GM12878 (cell line): ENCODE results near the gene CMSS1. TPM values are rescaled to one million over a fixed set of nuclear protein-coding genes. Genes with fewer than 3 reads are reported as not detected.
"Not testable (repeated sequence)": the region's sequence is repeated elsewhere in the genome, so short reads cannot be mapped to it uniquely, and the experiment has no call there.

Source experiments
- ATAC-seq: fragments of 200-7000 bp; cut with Tn5 transposase; 3 replicates; pipeline ENCODE4 v1.9.1; 2020; ENCODE audit warnings: mild to moderate bottlenecking, moderate library complexity
- BruUV-seq: library from RNA; stranded (reverse); fragments of 400-500 nt; replicated peaks from 2 replicates; lab custom pipeline; 2021; lab: Mats Ljungman, UMichigan
- CTCF ChIA-PET: fragments of 300-600 bp; sonication (Branson Sonifier 250); formaldehyde crosslinking; extraction: SDS; loops from one replicate; lab custom pipeline; 2021; ENCODE audit warnings: inconsistent platforms; lab: Yijun Ruan, JAX
- POLR2A ChIA-PET: fragments of 350-600 bp; formaldehyde crosslinking; extraction: SDS; loops from one replicate; lab custom pipeline; 2021; ENCODE audit warnings: inconsistent platforms; lab: Charles Lee
- RAD21 ChIA-PET: fragments of 300-600 bp; sonication (Branson Sonifier 250); formaldehyde crosslinking; loops from one replicate; lab custom pipeline; 2023; ENCODE audit warnings: antibody characterized with exemption; ENCODE audit not compliant: unreplicated experiment; lab: Charles Lee
- SMC1A ChIA-PET: fragments of 300-600 bp; sonication (Branson Sonifier 250); formaldehyde crosslinking; loops from one replicate; lab custom pipeline; 2023; ENCODE audit not compliant: unreplicated experiment, uncharacterized antibody; lab: Charles Lee
- DNase-seq: peaks from one replicate; pipeline ENCODE4 v3.0.0-alpha.2; 2011; ENCODE audit warnings: low read depth, low spot score
- FAIRE-seq: peaks from 3 replicates; lab custom pipeline; 2011; peaks lifted over from hg19 to GRCh38; lab: Jason Lieb, UNC
- H2AFZ ChIP-seq: 2 replicates; pipeline ENCODE4 v1.6.0; 2011; ENCODE audit warnings: low read depth, low read length, control low read depth; ENCODE audit not compliant: control insufficient read depth
- H3K27ac ChIP-seq: 2 replicates; pipeline ENCODE4 v1.5.1; 2011; ENCODE audit warnings: control low read depth; ENCODE audit not compliant: control insufficient read depth, insufficient read depth
- H3K27me3 ChIP-seq, 2 experiments: replicated peaks in 1 of 2; 2 replicates each; pipeline versions ENCODE4 v1.6.0 to v1.6.1; 2011; ENCODE audit warnings: low read length in 1 of 2; ENCODE audit not compliant: control insufficient read depth in 2 of 2, insufficient read depth in 2 of 2
- H3K36me3 ChIP-seq, 2 experiments: 2 replicates each; pipeline ENCODE4 v1.5.1; 2011; ENCODE audit warnings: low read length in 1 of 2; ENCODE audit not compliant: control insufficient read depth in 2 of 2, insufficient read depth in 2 of 2
- H3K4me1 ChIP-seq: 2 replicates; pipeline ENCODE4 v1.6.1; 2011; ENCODE audit warnings: mild to moderate bottlenecking, low read length, moderate library complexity, mixed read lengths; ENCODE audit not compliant: control insufficient read depth, insufficient read depth
- H3K4me2 ChIP-seq: 2 replicates; pipeline ENCODE4 v1.6.0; 2011; ENCODE audit warnings: control low read depth; ENCODE audit not compliant: control insufficient read depth, insufficient read depth
- H3K4me3 ChIP-seq: fragments of 200-600 bp; sonication (generic); 2 replicates; pipeline ENCODE4 v1.5.1; 2016
- H3K79me2 ChIP-seq: 2 replicates; pipeline ENCODE4 v1.6.0; 2011; ENCODE audit warnings: low read length; ENCODE audit not compliant: control insufficient read depth, insufficient read depth
- H3K9ac ChIP-seq: 2 replicates; pipeline ENCODE4 v1.8.0; 2011; ENCODE audit warnings: low read length, control low read depth, mixed read lengths; ENCODE audit not compliant: control insufficient read depth, insufficient read depth
- H3K9me3 ChIP-seq: replicated peaks from 3 replicates; pipeline ENCODE4 v1.5.1; 2011; ENCODE audit warnings: mild to moderate bottlenecking, low read length; ENCODE audit not compliant: control insufficient read depth, insufficient read depth
- H4K20me1 ChIP-seq: 2 replicates; pipeline ENCODE4 v1.6.0; 2011; ENCODE audit not compliant: control insufficient read depth, insufficient read depth
- ATF7 ChIP-seq: fragments of 450-650 bp; IDR thresholded peaks from 2 replicates; pipeline ENCODE4 v1.6.1; 2016; ENCODE audit warnings: low read depth, mild to moderate bottlenecking
- BMI1 ChIP-seq: fragments of 450-650 bp; IDR thresholded peaks from 2 replicates; pipeline ENCODE4 v1.6.1; 2016; ENCODE audit warnings: mild to moderate bottlenecking, moderate library complexity, borderline replicate concordance
- FOXK2 ChIP-seq: fragments of 450-650 bp; IDR thresholded peaks from 2 replicates; pipeline ENCODE4 v1.6.1; 2017; ENCODE audit warnings: mild to moderate bottlenecking, moderate library complexity
- GABPA ChIP-seq: IDR thresholded peaks from 2 replicates; pipeline ENCODE4 v1.6.1; 2014; ENCODE audit warnings: antibody characterized with exemption, low read depth, mild to moderate bottlenecking, inconsistent platforms
- HSF1 ChIP-seq: fragments of 150-350 bp; IDR thresholded peaks from 2 replicates; pipeline ENCODE4 v1.6.1; 2014; ENCODE audit warnings: mild to moderate bottlenecking, low read depth, low read length
- MTA2 ChIP-seq: fragments of 450-650 bp; IDR thresholded peaks from 2 replicates; pipeline ENCODE4 v1.6.1; 2016; ENCODE audit warnings: low read depth, mild to moderate bottlenecking, moderate library complexity
- NFYB ChIP-seq: IDR thresholded peaks from 2 replicates; pipeline ENCODE4 v1.6.1; 2011; ENCODE audit warnings: low read depth, mild to moderate bottlenecking, low read length, improper control_type of control experiment, moderate library complexity; ENCODE audit not compliant: insufficient read depth
- NRF1 ChIP-seq: conservative IDR thresholded peaks from 2 replicates; pipeline ENCODE4 v1.6.1; 2011; ENCODE audit warnings: mild to moderate bottlenecking, low read depth, low read length, improper control_type of control experiment
- RELA ChIP-seq: fragments of 450-650 bp; IDR thresholded peaks from 2 replicates; pipeline ENCODE4 v1.8.0; 2014; ENCODE audit warnings: borderline replicate concordance; ENCODE audit not compliant: partially characterized antibody
- RELB ChIP-seq: fragments of 450-650 bp; IDR thresholded peaks from 2 replicates; pipeline ENCODE4 v1.6.1; 2017; ENCODE audit warnings: low read depth, mild to moderate bottlenecking, moderate library complexity
- RFX5 ChIP-seq: IDR thresholded peaks from 2 replicates; pipeline ENCODE4 v1.6.1; 2011; ENCODE audit warnings: low read depth, low read length, improper control_type of control experiment
- STAT3 ChIP-seq: IDR thresholded peaks from 2 replicates; pipeline ENCODE4 v1.6.1; 2011; ENCODE audit warnings: low read depth, low read length, improper control_type of control experiment
- SUZ12 ChIP-seq: fragments of 200-600 bp; sonication (generic); IDR thresholded peaks from one replicate; pipeline ENCODE4 v1.6.1; 2018; ENCODE audit warnings: antibody characterized with exemption, mild to moderate bottlenecking; ENCODE audit not compliant: unreplicated experiment
- WRNIP1 ChIP-seq: IDR thresholded peaks from 2 replicates; pipeline ENCODE4 v1.6.1; 2011; ENCODE audit warnings: low read depth, low read length, improper control_type of control experiment, borderline replicate concordance
- WGBS: methylation state at CpG from one replicate; pipeline ENCODE4 v1.1.6; 2016; ENCODE audit warnings: low lambda C conversion rate; ENCODE audit not compliant: insufficient replicate concordance, insufficient coverage; ENCODE audit errors: missing lambda C conversion rate; 5-methylcytosine and 5-hydroxymethylcytosine counted together
- in situ Hi-C: fragments of 300-500 bp; cut with MboI; formaldehyde crosslinking; loops from 9 replicates; pipeline ENCODE4 v1.14.3; 2018; ENCODE audit warnings: mixed read lengths
- intact Hi-C: fragments of 100-400 bp; cut with micrococcal nuclease; formaldehyde crosslinking; loops from one replicate; pipeline ENCODE4 v1.14.2; 2022; ENCODE audit not compliant: unreplicated experiment
- polyA plus RNA-seq, 11 experiments: library from polyadenylated mRNA; depleted of rRNA in 4 of 11; unstranded in 6 of 11; stranded (reverse) in 5 of 11; fragments of >200 nt; fragmentation: Nextera tagmentation in 4 of 11; fragmentation: Illumina TruSeq in 1 of 11; extraction: Ambion mirVana in 4 of 11; extraction: Trizol in 1 of 11; gene quantifications; 1 replicate in 1 of 11; 2 replicates in 10 of 11; pipeline versions ENCODE4 v1.2.1 to v1.2.3, GENCODE V29; 2011 to 2016; ENCODE audit warnings: inconsistent platforms in 2 of 11, missing spikeins in 2 of 11, low read depth in 1 of 11
- total RNA-seq, 4 experiments: library from RNA; depleted of rRNA in 3 of 4; stranded (reverse); fragments of >200 nt in 3 of 4; fragmentation: Illumina TruSeq in 1 of 4; extraction: Trizol in 1 of 4; gene quantifications; 2 replicates each; pipeline versions ENCODE4 v1.2.1 to v1.2.3, GENCODE V29; 2013 to 2021

Gene CMSS1
- total and polyA plus RNA-seq, 10 of the 15 experiments (the other 5 are each of a cell fraction or from before 2014, with no cell fraction given) = 31.0 to 118 (median 70.1) TPM

- DNase-seq (no peak), FAIRE-seq (no peak), ATAC-seq (no peak)
- SMC1A ChIA-PET = interaction anchor here (0.7 to 2.0 kb wide), 3 partner anchors 229 to 416 kb away, joined by 3 to 11 read pairs (median 8); no protein-coding TSS in a partner anchor
- Histone ChIP-seq H3K79me2 (peaks cover 4% of the 10 kb centered on the region; the same call in 1 of the 2 replicates), H3K27ac (no peak overlapping the region), H3K4me2 (no peak overlapping the region), H3K36me3 (no peaks in the 10 kb centered on the region), H2AFZ (no peak overlapping the region), H3K4me3 (no peak overlapping the region), H3K27me3 (no peaks in the 10 kb centered on the region), H3K9ac (no peak overlapping the region), H4K20me1 (no peaks in the 10 kb centered on the region), H3K9me3 (no peaks in the 10 kb centered on the region), H3K4me1 (peaks cover 1% of the 10 kb centered on the region; the same call in 1 of the 2 replicates)
- intact Hi-C loops = loop anchor here (5.0 kb wide), 3 partner anchors 98 to 228 kb away; no protein-coding TSS in a partner anchor
- CTCF ChIA-PET = interaction anchor here (0.7 to 3.4 kb wide), 6 partner anchors 17 to 750 kb away, joined by 3 to 16 read pairs (median 3); no protein-coding TSS in a partner anchor
- POLR2A ChIA-PET = no interaction called here
- TF ChIP-seq NRF1 (no peak), RELA (no peak), NFYB (no peak), WRNIP1 (no peak), BMI1 (no peak), RFX5 (no peak), STAT3 (no peak), SUZ12 (no peak), HSF1 (no peak), FOXK2 (no peak), RELB (no peak), MTA2 (no peak), ATF7 (no peak), GABPA (no peak)
- RAD21 ChIA-PET = interaction anchor here (3.8 kb wide), 1 partner anchor 414 kb away, joined by 18 read pairs; no protein-coding TSS in a partner anchor
- WGBS = 40% methylated on average over 1 of the region's 1 CpG
- in situ Hi-C loops = loop anchor here (5.0 to 10.0 kb wide), 3 partner anchors 228 to 755 kb away; no protein-coding TSS in a partner anchor
- BruUV-seq = no TSS peak
Observed at GRCh38 chr3:99839613-99840012, 22.0 kb downstream of the CMSS1 start.

GRCh38 chr3:99841949-99842348 lies 24.3 kb downstream of the CMSS1 start:
- in situ Hi-C loops, DNase-seq, POLR2A ChIA-PET, H3K36me3 ChIP-seq, H3K9ac ChIP-seq, H3K27ac ChIP-seq, FAIRE-seq, H3K4me3 ChIP-seq, ATAC-seq, H3K79me2 ChIP-seq, BruUV-seq, H3K27me3 ChIP-seq, H3K9me3 ChIP-seq, H4K20me1 ChIP-seq, H3K4me2 ChIP-seq, H2AFZ ChIP-seq: not testable (repeated sequence)
- ChIA-PET SMC1A (interaction anchor here (1.9 kb wide), 2 partner anchors 10 to 412 kb away, joined by 6 to 7 read pairs; no protein-coding TSS in a partner anchor), RAD21 (interaction anchor here (0.6 to 3.8 kb wide), 2 partner anchors 229 to 412 kb away, joined by 3 to 18 read pairs; no protein-coding TSS in a partner anchor), CTCF (interaction anchor here (0.6 to 1.7 kb wide), 7 partner anchors 10 to 463 kb away, joined by 3 to 12 read pairs (median 4); no protein-coding TSS in a partner anchor)
- H3K4me1 ChIP-seq = peaks cover 11% of the 10 kb centered on the region; the same call in 1 of the 2 replicates
- 94% methylated on average over 4 of the region's 4 CpGs for WGBS
- intact Hi-C loops = loop anchor here (5.0 kb wide), 3 partner anchors 95 to 225 kb away; no protein-coding TSS in a partner anchor
